ENCODE measurements around the gene TPCN2.

The TPCN2 gene

DNA sequence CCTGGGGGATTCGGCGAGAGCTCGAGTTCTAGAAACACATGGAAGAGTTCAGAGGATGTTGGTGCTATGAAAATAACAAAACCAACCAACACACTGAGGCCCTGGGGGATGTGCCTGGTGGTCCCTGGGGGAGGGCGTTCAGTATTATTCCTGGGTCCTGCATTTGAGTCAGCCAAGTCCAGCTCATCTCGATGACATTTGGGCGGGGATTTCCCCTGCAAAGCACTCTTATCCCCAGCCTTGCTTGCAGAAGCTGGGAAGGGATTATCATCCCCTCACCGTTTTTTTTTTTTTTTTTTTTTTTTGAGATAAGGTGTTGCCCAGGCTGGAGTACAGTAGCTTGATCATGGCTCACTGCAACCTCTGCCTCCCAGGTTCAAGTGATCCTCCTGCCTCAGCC, 104.9 kb downstream of the TPCN2 start:
- no peak for TF ChIP-seq CTCF (conservative IDR thresholded peaks at IDR 0.05; ENCODE audit: low read length)
- DNase-seq (ENCODE audit: low read depth) = no peak
- H3K4me3 ChIP-seq (ENCODE audit: low read length) = no peak overlapping the region

- TF ChIP-seq CTCF (conservative IDR thresholded peaks at IDR 0.05; ENCODE audit: low read length) = no peak
- H3K4me3 ChIP-seq (ENCODE audit: low read length) = no peak overlapping the region
- DNase-seq (ENCODE audit: low read depth) = no peak
Measured at GRCh38 chr11:69154211-69154913, 105.6 kb downstream of the TPCN2 start.

- no peak overlapping the region for H3K4me3 ChIP-seq (ENCODE audit: low read length)
- no peak for TF ChIP-seq CTCF (conservative IDR thresholded peaks at IDR 0.05; ENCODE audit: low read length)
- DNase-seq (ENCODE audit: low read depth) = no peak
Measured at GRCh38 chr11:69154938-69155301, 106.2 kb downstream of the TPCN2 start.

- DNase-seq (ENCODE audit: low read depth) = no peak
- no peak for TF ChIP-seq CTCF (conservative IDR thresholded peaks at IDR 0.05; ENCODE audit: low read length)
- no peak within 1 kb of the TSS for H3K4me3 ChIP-seq (ENCODE audit: low read length)
Measured at GRCh38 chr11:69155302-69156234, 106.8 kb downstream of the TPCN2 start, which contains the start of gene SMIM38. TSS of gene SMIM38 (plus strand) at chr11:69155935. CDS start at chr11:69157847, 1,912 bp downstream.

GRCh38 chr11:69156235-69156639, 107.5 kb downstream of the TPCN2 start:
- H3K4me3 ChIP-seq (ENCODE audit: low read length) = no peak overlapping the region
- TF ChIP-seq CTCF (conservative IDR thresholded peaks at IDR 0.05; ENCODE audit: low read length) = no peak
- no peak for DNase-seq (ENCODE audit: low read depth)

DNA sequence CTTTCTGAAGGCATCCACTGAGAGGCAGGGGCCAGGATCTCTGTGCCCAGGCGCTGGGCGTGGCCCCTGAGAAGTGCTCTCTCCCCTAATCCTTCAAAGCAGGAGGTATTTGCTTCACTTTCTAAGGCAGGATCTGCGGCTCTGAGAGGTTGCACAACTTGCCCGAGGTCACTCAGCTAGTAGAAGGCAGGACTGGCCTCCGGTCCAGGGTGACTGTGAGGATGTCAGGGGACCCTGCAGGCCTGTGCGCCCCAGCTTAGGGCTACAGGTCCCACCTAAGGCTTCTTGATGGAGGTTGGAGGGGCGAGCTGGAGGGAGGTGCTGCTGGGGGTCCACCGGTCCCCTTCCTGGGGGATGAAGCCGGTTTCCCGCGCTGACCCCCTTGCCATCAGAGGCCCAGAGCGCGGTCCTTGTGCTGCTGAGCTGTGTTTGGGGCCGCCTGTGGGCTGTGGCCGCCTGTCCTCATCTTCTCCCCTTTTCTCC, 108.0 kb downstream of the TPCN2 start:
- DNase-seq (ENCODE audit: low read depth) = peak; percentile 11
- TF ChIP-seq CTCF (conservative IDR thresholded peaks at IDR 0.05; ENCODE audit: low read length) = no peak
- H3K4me3 ChIP-seq (ENCODE audit: low read length) = no peak overlapping the region
